Measurements from ENCODE around the gene PRR5L.

Gene PRR5L

DNA sequence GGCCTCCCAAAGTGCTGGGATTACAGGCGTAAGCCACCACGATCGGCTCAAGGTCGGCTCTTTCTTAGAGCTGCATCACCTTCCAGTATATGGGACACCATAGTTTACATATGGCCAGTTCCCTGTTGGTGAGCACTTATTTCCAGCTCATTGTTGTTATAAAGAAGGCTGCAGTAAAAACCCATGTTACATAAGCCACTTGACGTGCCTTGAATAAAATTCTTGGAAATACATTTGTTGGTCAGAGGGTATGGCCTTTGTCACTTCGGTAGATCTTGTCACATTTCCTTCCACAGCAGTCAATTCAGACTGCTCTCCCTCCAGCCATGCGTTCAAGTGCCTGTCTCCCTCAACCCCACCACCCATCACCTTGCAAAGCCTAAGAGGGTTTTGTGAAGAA lies 92.9 kb downstream of the PRR5L start:
- Histone ChIP-seq H3K4me3 (ENCODE audit: low read length) (no peak overlapping the region), H3K9ac (ENCODE audit: low read length) (no peak overlapping the region), H3K9me3 (ENCODE audit: insufficient read depth, low read length) (no peaks in the 10 kb centered on the region), H3K79me2 (ENCODE audit: low read length) (no peaks in the 10 kb centered on the region), H4K20me1 (ENCODE audit: insufficient read depth, low read length) (no peaks in the 10 kb centered on the region), H3K36me3 (replicated peaks; ENCODE audit: low read depth, low read length) (no peaks in the 10 kb centered on the region), H3K27me3 (ENCODE audit: low read depth, low read length) (0 out of 2 replicates have a peak, but pooled peaks cover 3% of the 10 kb centered on the region), H3K4me1 (ENCODE audit: low read length) (peaks cover 51% of the 10 kb centered on the region), H3K4me2 (ENCODE audit: low read length) (no peak overlapping the region), H3K27ac (ENCODE audit: low read length) (no peak overlapping the region), H2AFZ (ENCODE audit: low read depth, low read length) (no peak overlapping the region)
- TF ChIP-seq, protein P1, sequence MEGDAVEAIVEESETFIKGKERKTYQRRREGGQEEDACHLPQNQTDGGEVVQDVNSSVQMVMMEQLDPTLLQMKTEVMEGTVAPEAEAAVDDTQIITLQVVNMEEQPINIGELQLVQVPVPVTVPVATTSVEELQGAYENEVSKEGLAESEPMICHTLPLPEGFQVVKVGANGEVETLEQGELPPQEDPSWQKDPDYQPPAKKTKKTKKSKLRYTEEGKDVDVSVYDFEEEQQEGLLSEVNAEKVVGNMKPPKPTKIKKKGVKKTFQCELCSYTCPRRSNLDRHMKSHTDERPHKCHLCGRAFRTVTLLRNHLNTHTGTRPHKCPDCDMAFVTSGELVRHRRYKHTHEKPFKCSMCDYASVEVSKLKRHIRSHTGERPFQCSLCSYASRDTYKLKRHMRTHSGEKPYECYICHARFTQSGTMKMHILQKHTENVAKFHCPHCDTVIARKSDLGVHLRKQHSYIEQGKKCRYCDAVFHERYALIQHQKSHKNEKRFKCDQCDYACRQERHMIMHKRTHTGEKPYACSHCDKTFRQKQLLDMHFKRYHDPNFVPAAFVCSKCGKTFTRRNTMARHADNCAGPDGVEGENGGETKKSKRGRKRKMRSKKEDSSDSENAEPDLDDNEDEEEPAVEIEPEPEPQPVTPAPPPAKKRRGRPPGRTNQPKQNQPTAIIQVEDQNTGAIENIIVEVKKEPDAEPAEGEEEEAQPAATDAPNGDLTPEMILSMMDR (IDR thresholded peaks at IDR 0.05; ENCODE audit: low read depth, low read length): no peak
- no peak for TF ChIP-seq EZH2phosphoT487 (IDR thresholded peaks at IDR 0.05; ENCODE audit: low read depth)

DNA sequence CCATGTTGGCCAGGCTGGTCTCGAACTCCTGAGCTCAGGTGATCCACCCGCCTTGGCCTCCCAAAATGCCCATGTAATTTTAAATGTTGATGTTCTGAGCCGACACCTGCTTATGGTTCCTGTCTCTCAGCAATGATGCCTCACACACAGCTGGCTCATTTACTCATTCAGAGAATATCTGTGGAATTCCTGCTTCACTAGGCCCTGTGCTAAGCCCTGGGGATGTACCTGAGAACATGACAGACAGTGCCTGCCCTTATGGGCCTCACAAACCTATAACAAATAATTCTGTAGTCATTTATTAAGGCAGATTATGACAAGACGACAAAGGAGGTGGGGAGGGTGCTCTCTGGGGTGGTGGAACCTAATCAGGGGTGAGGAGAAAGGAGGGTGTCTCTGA lies 93.7 kb downstream of the PRR5L start:
- Histone ChIP-seq H2AFZ (ENCODE audit: low read depth, low read length) (no peak overlapping the region), H3K9me3 (ENCODE audit: insufficient read depth, low read length) (no peaks in the 10 kb centered on the region), H3K36me3 (replicated peaks; ENCODE audit: low read depth, low read length) (no peaks in the 10 kb centered on the region), H3K79me2 (ENCODE audit: low read length) (no peaks in the 10 kb centered on the region), H3K9ac (ENCODE audit: low read length) (no peak overlapping the region), H3K4me3 (ENCODE audit: low read length) (no peak overlapping the region), H4K20me1 (ENCODE audit: insufficient read depth, low read length) (no peaks in the 10 kb centered on the region), H3K4me2 (ENCODE audit: low read length) (peak overlapping the region; percentile 70), H3K27ac (ENCODE audit: low read length) (peak overlapping the region; percentile 34), H3K4me1 (ENCODE audit: low read length) (peaks cover 59% of the 10 kb centered on the region), H3K27me3 (ENCODE audit: low read depth, low read length) (peaks cover 3% of the 10 kb centered on the region; the same call in 1 of the 2 replicates)
- no peak for TF ChIP-seq EZH2phosphoT487 (IDR thresholded peaks at IDR 0.05; ENCODE audit: low read depth)
- TF ChIP-seq, protein P1 (IDR thresholded peaks at IDR 0.05; ENCODE audit: low read depth, low read length): no peak

DNA sequence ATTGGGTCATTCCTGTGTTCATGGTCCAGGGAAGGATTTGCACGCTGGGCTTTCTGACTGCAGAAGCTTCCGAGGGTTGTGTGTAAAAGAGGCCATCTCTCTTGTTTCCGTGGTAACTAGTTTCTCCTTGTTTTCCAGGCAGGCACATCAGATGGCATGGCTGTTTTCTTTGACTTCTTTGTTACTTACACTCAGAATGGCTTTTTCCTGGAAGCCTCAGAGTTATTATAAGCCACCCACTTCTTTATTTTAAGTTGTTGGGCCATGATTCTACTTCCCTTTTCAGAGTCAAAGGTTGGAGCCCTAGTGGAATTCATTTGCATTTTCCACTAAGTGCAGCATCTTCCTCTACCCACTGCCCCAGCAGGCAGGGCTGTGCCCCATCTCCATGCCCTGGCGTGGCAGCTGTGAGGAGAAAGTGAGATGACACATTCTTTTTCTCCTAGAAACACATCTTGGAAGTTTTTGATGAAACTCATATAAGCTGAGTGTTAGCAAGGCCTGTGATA lies 94.9 kb downstream of the PRR5L start:
- no peak overlapping the region for H3K9ac ChIP-seq (ENCODE audit: low read length)
- no peak overlapping the region for H2AFZ ChIP-seq (ENCODE audit: low read depth, low read length)
- TF ChIP-seq, protein P1 (IDR thresholded peaks at IDR 0.05; ENCODE audit: low read depth, low read length): no peak
- TF ChIP-seq EZH2phosphoT487 (IDR thresholded peaks at IDR 0.05; ENCODE audit: low read depth): no peak
- peak overlapping the region; percentile 37; the same call in 1 of the 2 replicates for H3K4me3 ChIP-seq (ENCODE audit: low read length)
- H4K20me1 ChIP-seq (ENCODE audit: insufficient read depth, low read length): no peaks in the 10 kb centered on the region
- H3K79me2 ChIP-seq (ENCODE audit: low read length): no peaks in the 10 kb centered on the region
- peak overlapping the region; percentile 70 for H3K4me2 ChIP-seq (ENCODE audit: low read length)
- peak overlapping the region; percentile 39 for H3K27ac ChIP-seq (ENCODE audit: low read length)
- H3K36me3 ChIP-seq (replicated peaks; ENCODE audit: low read depth, low read length): no peaks in the 10 kb centered on the region
- no peaks in the 10 kb centered on the region for H3K9me3 ChIP-seq (ENCODE audit: insufficient read depth, low read length)
- peaks cover 56% of the 10 kb centered on the region for H3K4me1 ChIP-seq (ENCODE audit: low read length)
- peaks cover 3% of the 10 kb centered on the region; the same call in 1 of the 2 replicates for H3K27me3 ChIP-seq (ENCODE audit: low read depth, low read length)

DNA sequence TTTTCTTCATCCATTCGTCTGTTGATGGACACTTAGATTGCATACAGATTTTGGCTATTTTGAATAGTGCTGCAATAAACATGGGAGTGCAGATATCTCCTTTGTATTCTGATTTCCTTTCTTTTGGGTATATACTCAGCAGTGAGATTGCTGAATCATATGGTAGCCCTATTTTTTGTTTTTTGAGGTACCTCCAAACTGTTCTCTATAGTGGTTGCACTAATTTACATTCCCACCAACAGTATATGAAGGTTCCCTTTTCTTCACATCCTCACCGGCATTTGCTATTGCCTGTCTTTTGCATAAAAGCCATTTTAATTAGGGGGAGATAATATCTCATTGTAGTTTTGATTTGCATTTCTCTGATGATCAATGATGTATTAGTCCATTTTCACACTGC lies 96.1 kb downstream of the PRR5L start:
- TF ChIP-seq, protein P1 (IDR thresholded peaks at IDR 0.05; ENCODE audit: low read depth, low read length): no peak
- TF ChIP-seq EZH2phosphoT487 (IDR thresholded peaks at IDR 0.05; ENCODE audit: low read depth): no peak
- Histone ChIP-seq H3K27ac (ENCODE audit: low read length) (no peak overlapping the region), H3K4me1 (ENCODE audit: low read length) (peaks cover 56% of the 10 kb centered on the region)

More for the DNA sequence above, 96.1 kb downstream of the PRR5L start:
- H3K36me3 ChIP-seq (replicated peaks; ENCODE audit: low read depth, low read length): no peaks in the 10 kb centered on the region
- H2AFZ ChIP-seq (ENCODE audit: low read depth, low read length): no peak overlapping the region
- H3K4me2 ChIP-seq (ENCODE audit: low read length): no peak overlapping the region
- peaks cover 3% of the 10 kb centered on the region; the same call in 1 of the 2 replicates for H3K27me3 ChIP-seq (ENCODE audit: low read depth, low read length)
- H3K9me3 ChIP-seq (ENCODE audit: insufficient read depth, low read length): no peaks in the 10 kb centered on the region
- no peak overlapping the region for H3K4me3 ChIP-seq (ENCODE audit: low read length)
- H3K9ac ChIP-seq (ENCODE audit: low read length): no peak overlapping the region
- H4K20me1 ChIP-seq (ENCODE audit: insufficient read depth, low read length): no peaks in the 10 kb centered on the region
- no peaks in the 10 kb centered on the region for H3K79me2 ChIP-seq (ENCODE audit: low read length)
